HG03280 (cell line): ENCODE results near the gene P2RX7.

Experiments used
- ATAC-seq: cut with Tn5 transposase; IDR thresholded peaks from one replicate; pipeline ENCODE4 v1.9.1; 2021; ENCODE audit warnings: mild to moderate bottlenecking, moderate library complexity; ENCODE audit not compliant: unreplicated experiment

P2RX7 gene

GRCh38 chr12:121110211-121110940, 22.3 kb upstream of the P2RX7 start:
- peak; percentile 59 for ATAC-seq

GRCh38 chr12:121111684-121112083, 21.0 kb upstream of the P2RX7 start:
- ATAC-seq: no peak

- no peak for ATAC-seq
These were observed 20.2 kb upstream of the P2RX7 start for GRCh38 chr12:121112496-121112895.

GRCh38 chr12:121113057-121113456, 19.6 kb upstream of the P2RX7 start:
- no peak for ATAC-seq

GRCh38 chr12:121114019-121114639, 18.5 kb upstream of the P2RX7 start:
- ATAC-seq: no peak

- ATAC-seq: no peak
These were observed 17.9 kb upstream of the P2RX7 start for GRCh38 chr12:121114806-121115205.

GRCh38 chr12:121115530-121115929, 17.1 kb upstream of the P2RX7 start:
- ATAC-seq: no peak

- no peak for ATAC-seq
These were observed 16.1 kb upstream of the P2RX7 start for GRCh38 chr12:121116318-121117225.

- no peak for ATAC-seq
These were observed 15.4 kb upstream of the P2RX7 start for GRCh38 chr12:121117226-121117777.

GRCh38 chr12:121120323-121120722, 12.4 kb upstream of the P2RX7 start:
- no peak for ATAC-seq

GRCh38 chr12:121120989-121121755, 11.5 kb upstream of the P2RX7 start:
- no peak for ATAC-seq

- no peak for ATAC-seq
These were observed 10.9 kb upstream of the P2RX7 start for GRCh38 chr12:121121805-121122204.

GRCh38 chr12:121123488-121123887, 9.2 kb upstream of the P2RX7 start:
- no peak for ATAC-seq

- no peak for ATAC-seq
These were observed 8.1 kb upstream of the P2RX7 start for GRCh38 chr12:121124402-121125109.

- no peak for ATAC-seq
These were observed 5.2 kb upstream of the P2RX7 start for GRCh38 chr12:121127501-121127900.

GRCh38 chr12:121128908-121129810, 3.5 kb upstream of the P2RX7 start:
- ATAC-seq: peak; percentile 82

- no peak for ATAC-seq
These were observed 2.9 kb upstream of the P2RX7 start for GRCh38 chr12:121129811-121130147.

- no peak for ATAC-seq
These were observed 1.8 kb upstream of the P2RX7 start for GRCh38 chr12:121130866-121131373.

- no peak for ATAC-seq
These were observed 735 bp upstream of the P2RX7 start for GRCh38 chr12:121131941-121132341.
